Liver (tissue), 9 donors: ENCODE results near the gene CXXC5. TPM values are rescaled to one million over a fixed set of nuclear protein-coding genes. Genes with fewer than 3 reads are reported as not detected.

ENCODE experiments used
- DNase-seq: peaks from one replicate; pipeline ENCODE4 v3.0.0-alpha.2; 2017; ENCODE audit warnings: low spot score
- H3K27ac ChIP-seq, 2 donors: one replicate each; pipeline ENCODE4 v1.7.0; 2013; ENCODE audit warnings: inconsistent platforms in 2 of 2, low read length in 2 of 2, control low read depth in 1 of 2, low read depth in 1 of 2, mild to moderate bottlenecking in 1 of 2
- H3K27me3 ChIP-seq, 4 donors: one replicate each; pipeline versions ENCODE4 v1.6.1 to v1.7.0; 2013; ENCODE audit warnings: low read length in 3 of 4, inconsistent platforms in 1 of 4, mild to moderate bottlenecking in 1 of 4, moderate library complexity in 1 of 4; ENCODE audit not compliant: control insufficient read depth in 4 of 4, insufficient read depth in 4 of 4
- H3K36me3 ChIP-seq, 4 donors: one replicate each; pipeline versions ENCODE4 v1.6.1 to v1.7.0; 2013; ENCODE audit warnings: low read length in 3 of 4, mild to moderate bottlenecking in 3 of 4, low read depth in 1 of 4, moderate library complexity in 1 of 4; ENCODE audit not compliant: control insufficient read depth in 4 of 4, insufficient read depth in 3 of 4
- H3K4me1 ChIP-seq, 4 donors: one replicate each; pipeline versions ENCODE4 v1.6.1 to v1.7.0; 2013; ENCODE audit warnings: low read length in 3 of 4, mild to moderate bottlenecking in 3 of 4, moderate library complexity in 1 of 4; ENCODE audit not compliant: control insufficient read depth in 4 of 4, insufficient read depth in 4 of 4
- H3K4me3 ChIP-seq, 3 donors: one replicate each; pipeline versions ENCODE4 v1.6.1 to v1.7.0; 2013; ENCODE audit warnings: low read length in 3 of 3, control low read depth in 1 of 3, low read depth in 1 of 3, mild to moderate bottlenecking in 1 of 3
- H3K9ac ChIP-seq, 2 donors: one replicate each; pipeline ENCODE4 v1.7.0; 2013; ENCODE audit warnings: low read length in 2 of 2, mild to moderate bottlenecking in 2 of 2, moderate library complexity in 2 of 2, control low read depth in 1 of 2, low read depth in 1 of 2
- H3K9me3 ChIP-seq, 4 donors: one replicate each; pipeline versions ENCODE4 v1.6.1 to v1.7.0; 2013; ENCODE audit warnings: low read length in 3 of 4; ENCODE audit not compliant: control insufficient read depth in 4 of 4
- EGR1 ChIP-seq, 2 donors: IDR thresholded peaks; 2 replicates each; pipeline ENCODE4 v1.6.1; 2016 to 2018; ENCODE audit warnings: antibody characterized with exemption in 2 of 2, low read depth in 2 of 2
- FOXA1 ChIP-seq: IDR thresholded peaks from 2 replicates; pipeline ENCODE4 v1.6.1; 2016; ENCODE audit warnings: antibody characterized with exemption
- FOXA2 ChIP-seq: IDR thresholded peaks from 2 replicates; pipeline ENCODE4 v1.6.1; 2016; ENCODE audit warnings: antibody characterized with exemption
- GABPA ChIP-seq, 2 donors: IDR thresholded peaks in 1 of 2; conservative IDR thresholded peaks in 1 of 2; 2 replicates each; pipeline ENCODE4 v1.6.1; 2016; ENCODE audit warnings: antibody characterized with exemption in 2 of 2, mild to moderate bottlenecking in 1 of 2, moderate library complexity in 1 of 2
- HNF4A ChIP-seq, 2 donors: conservative IDR thresholded peaks; 2 replicates each; pipeline ENCODE4 v1.6.1; 2016; ENCODE audit warnings: antibody characterized with exemption in 2 of 2, mild to moderate bottlenecking in 2 of 2
- HNF4G ChIP-seq: IDR thresholded peaks from 2 replicates; pipeline ENCODE4 v1.6.1; 2016; ENCODE audit warnings: antibody characterized with exemption
- JUND ChIP-seq, 2 donors: IDR thresholded peaks; 2 replicates each; pipeline ENCODE4 v1.6.1; 2016; ENCODE audit warnings: antibody characterized with exemption in 2 of 2
- NR2F2 ChIP-seq: IDR thresholded peaks from 2 replicates; pipeline ENCODE4 v1.6.1; 2016; ENCODE audit warnings: antibody characterized with exemption
- RAD21 ChIP-seq, 2 donors: IDR thresholded peaks; 2 replicates each; pipeline ENCODE4 v1.6.1; 2016; ENCODE audit warnings: antibody characterized with exemption in 2 of 2, mild to moderate bottlenecking in 2 of 2
- RXRA ChIP-seq, 2 donors: IDR thresholded peaks; 2 replicates each; pipeline ENCODE4 v1.6.1; 2017 to 2018; ENCODE audit warnings: antibody characterized with exemption in 2 of 2, mild to moderate bottlenecking in 1 of 2
- SP1 ChIP-seq: IDR thresholded peaks from 2 replicates; pipeline ENCODE4 v1.6.1; 2018; ENCODE audit warnings: antibody characterized with exemption, mild to moderate bottlenecking
- TAF1 ChIP-seq: conservative IDR thresholded peaks from 2 replicates; pipeline ENCODE4 v1.6.1; 2016; ENCODE audit warnings: antibody characterized with exemption, mild to moderate bottlenecking
- YY1 ChIP-seq: IDR thresholded peaks from 2 replicates; pipeline ENCODE4 v1.6.1; 2016; ENCODE audit warnings: antibody characterized with exemption, mild to moderate bottlenecking
- WGBS: extraction: QIAGEN DNeasy Blood & Tissue Kit; methylation state at CpG from one replicate; pipeline ENCODE4 v1.1.7; 2013; 5-methylcytosine and 5-hydroxymethylcytosine counted together
- polyA plus RNA-seq, 2 donors: library from polyadenylated mRNA; stranded (reverse) in 1 of 2; unstranded in 1 of 2; fragments of 200-250 nt in 1 of 2; fragments of >200 nt in 1 of 2; fragmentation: Nextera tagmentation in 1 of 2; extraction: Ambion mirVana in 1 of 2; gene quantifications; one replicate each; pipeline versions ENCODE4 v1.2.1 to v1.2.3, GENCODE V29; 2013 to 2015
- total RNA-seq, 2 donors: library from RNA; depleted of rRNA; stranded (reverse); fragments of >200 nt; gene quantifications; one replicate each; pipeline ENCODE4 v1.2.3, GENCODE V29; 2014
- TF ChIP-seq, protein P1 (sequence below): IDR thresholded peaks from 2 replicates; pipeline ENCODE4 v1.6.1; 2016; ENCODE audit warnings: antibody characterized with exemption
- TF ChIP-seq, protein P2 (sequence below): IDR thresholded peaks from 2 replicates; pipeline ENCODE4 v1.6.1; 2016; ENCODE audit warnings: antibody characterized with exemption
- TF ChIP-seq, protein P3 (sequence below): IDR thresholded peaks from 2 replicates; pipeline ENCODE4 v1.6.1; 2016; ENCODE audit warnings: antibody characterized with exemption
- TF ChIP-seq, protein P4 (sequence below): fragments of 150-350 bp; IDR thresholded peaks from 2 replicates; pipeline ENCODE4 v1.5.1; 2017; ENCODE audit warnings: improper control_type of control experiment, low read depth, low read length; ENCODE audit not compliant: missing input control
- donor health status: healthy.
- donor health status: healthy.
- donor health status: healthy.
- donor health status: healthy.
- donor health status: healthy.

CXXC5 gene
- total and polyA plus RNA-seq, 4 donors, result 40.6 to 78.6 (median 64.5) TPM

DNA sequence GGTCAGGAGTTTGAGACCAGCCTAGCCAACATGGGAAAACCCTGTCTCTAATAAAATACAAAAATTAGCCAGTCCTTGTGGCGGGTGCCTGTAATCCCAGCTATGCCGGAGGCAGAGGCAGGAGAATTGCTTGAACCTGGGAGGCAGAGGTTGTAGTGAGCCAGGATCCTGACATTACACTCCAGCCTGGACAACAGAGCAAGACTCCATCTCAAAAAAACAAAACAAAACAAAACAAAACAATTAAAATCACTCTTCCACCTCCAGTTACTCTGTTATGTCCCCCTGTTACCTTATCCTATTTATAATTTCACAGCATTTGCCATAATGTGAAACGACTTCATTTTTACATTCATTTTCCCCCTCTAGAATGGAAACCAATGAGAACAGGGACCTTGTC is 54.4 kb downstream of the CXXC5 start:
- Histone ChIP-seq H3K27ac (no peak overlapping the region), H3K4me1 (peaks cover 8 to 25% (median 15%) of the 10 kb centered on the region in 4 donors), H3K27me3 (no peaks in the 10 kb centered on the region), H3K9me3 (no peaks in the 10 kb centered on the region), H3K9ac (no peak overlapping the region), H3K4me3 (no peak overlapping the region), H3K36me3 (no peaks in the 10 kb centered on the region)
- TF ChIP-seq HNF4A (conservative IDR thresholded peaks at IDR 0.05), result no peak
- TF ChIP-seq TAF1, result no peak
- WGBS, result 89% methylated on average over 3 of the region's 3 CpGs
- DNase-seq, result no peak

DNA sequence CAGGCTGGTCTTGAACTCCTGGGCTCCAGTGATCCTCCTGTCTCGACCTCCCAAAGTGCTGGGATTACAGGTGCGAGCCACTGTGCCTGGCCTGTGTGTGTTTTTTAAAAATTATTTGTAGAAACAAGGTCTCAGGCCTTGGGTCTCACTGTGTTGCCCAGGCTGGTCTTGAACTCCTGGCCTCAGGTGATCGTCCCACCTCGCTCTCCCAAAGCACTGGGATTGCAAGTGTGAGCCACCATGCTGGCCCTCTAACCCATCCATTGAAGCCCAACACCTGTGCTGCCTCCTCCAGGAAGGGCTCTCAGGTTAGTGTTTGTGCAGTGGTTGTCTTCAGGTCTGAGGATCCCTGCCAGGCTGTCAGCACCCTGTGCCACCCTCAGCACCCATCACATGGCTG is 56.6 kb downstream of the CXXC5 start:
- Histone ChIP-seq H3K27me3 (no peaks in the 10 kb centered on the region), H3K36me3 (no peaks in the 10 kb centered on the region), H3K4me3 (no peak overlapping the region), H3K9ac (no peak overlapping the region), H3K27ac (no peak overlapping the region), H3K4me1 (peaks cover 6 to 20% (median 14%) of the 10 kb centered on the region in 4 donors), H3K9me3 (no peaks in the 10 kb centered on the region)
- WGBS, result 93% methylated on average over 4 of the region's 4 CpGs
- no peak for DNase-seq
- no peak for TF ChIP-seq FOXA1
- TF ChIP-seq GABPA (IDR thresholded peaks at IDR 0.05 in 1 of 2, conservative IDR thresholded peaks at IDR 0.05 in 1 of 2), result no peak
- TF ChIP-seq FOXA2, result no peak
- TF ChIP-seq, protein P1, sequence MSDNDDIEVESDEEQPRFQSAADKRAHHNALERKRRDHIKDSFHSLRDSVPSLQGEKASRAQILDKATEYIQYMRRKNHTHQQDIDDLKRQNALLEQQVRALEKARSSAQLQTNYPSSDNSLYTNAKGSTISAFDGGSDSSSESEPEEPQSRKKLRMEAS, result no peak
- no peak for TF ChIP-seq NR2F2
- no peak for TF ChIP-seq HNF4A (conservative IDR thresholded peaks at IDR 0.05)
- TF ChIP-seq YY1, result no peak
- no peak for TF ChIP-seq HNF4G
- TF ChIP-seq EGR1 (IDR thresholded peaks at IDR 0.05; ENCODE audit: low read depth in 2 of 2), result no peak

DNA sequence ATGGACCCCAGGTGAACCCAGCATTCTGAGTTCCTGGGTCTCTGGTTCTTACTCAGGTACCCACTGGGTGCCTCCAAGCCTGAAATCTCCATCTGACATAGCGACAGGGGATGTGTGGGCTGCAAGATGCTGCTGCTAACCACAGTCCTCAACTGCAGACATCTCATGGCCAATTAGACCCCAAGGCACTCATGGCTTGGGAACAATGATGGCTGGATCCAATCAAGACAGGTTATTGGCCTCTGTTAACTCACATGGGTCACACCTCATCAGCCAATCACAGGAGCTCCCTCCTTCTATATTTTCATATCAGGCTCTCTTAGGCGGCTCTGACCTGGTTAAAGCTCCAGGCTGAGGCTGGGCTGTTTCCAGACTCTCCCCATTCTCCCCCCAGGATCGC is 57.0 kb downstream of the CXXC5 start:
- no peak overlapping the region for H3K27ac ChIP-seq
- WGBS, result 89% methylated on average over 3 of the region's 3 CpGs
- DNase-seq, result no peak
- no peak overlapping the region for H3K4me3 ChIP-seq
- no peak overlapping the region for H3K9ac ChIP-seq
- no peaks in the 10 kb centered on the region for H3K27me3 ChIP-seq
- TF ChIP-seq YY1 (no peak), FOXA1 (no peak), TAF1 (no peak), NR2F2 (no peak), EGR1 (IDR thresholded peaks at IDR 0.05; ENCODE audit: low read depth in 2 of 2) (no peak), RAD21 (IDR thresholded peaks at IDR 0.05) (no peak), GABPA (IDR thresholded peaks at IDR 0.05 in 1 of 2, conservative IDR thresholded peaks at IDR 0.05 in 1 of 2) (no peak), HNF4A (conservative IDR thresholded peaks at IDR 0.05) (no peak), FOXA2 (no peak), SP1 (no peak), HNF4G (no peak), JUND (IDR thresholded peaks at IDR 0.05) (no peak), RXRA (IDR thresholded peaks at IDR 0.05) (no peak)
- TF ChIP-seq, protein P2, sequence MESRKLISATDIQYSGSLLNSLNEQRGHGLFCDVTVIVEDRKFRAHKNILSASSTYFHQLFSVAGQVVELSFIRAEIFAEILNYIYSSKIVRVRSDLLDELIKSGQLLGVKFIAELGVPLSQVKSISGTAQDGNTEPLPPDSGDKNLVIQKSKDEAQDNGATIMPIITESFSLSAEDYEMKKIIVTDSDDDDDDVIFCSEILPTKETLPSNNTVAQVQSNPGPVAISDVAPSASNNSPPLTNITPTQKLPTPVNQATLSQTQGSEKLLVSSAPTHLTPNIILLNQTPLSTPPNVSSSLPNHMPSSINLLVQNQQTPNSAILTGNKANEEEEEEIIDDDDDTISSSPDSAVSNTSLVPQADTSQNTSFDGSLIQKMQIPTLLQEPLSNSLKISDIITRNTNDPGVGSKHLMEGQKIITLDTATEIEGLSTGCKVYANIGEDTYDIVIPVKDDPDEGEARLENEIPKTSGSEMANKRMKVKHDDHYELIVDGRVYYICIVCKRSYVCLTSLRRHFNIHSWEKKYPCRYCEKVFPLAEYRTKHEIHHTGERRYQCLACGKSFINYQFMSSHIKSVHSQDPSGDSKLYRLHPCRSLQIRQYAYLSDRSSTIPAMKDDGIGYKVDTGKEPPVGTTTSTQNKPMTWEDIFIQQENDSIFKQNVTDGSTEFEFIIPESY, result no peak
- TF ChIP-seq, protein P1, result no peak
- TF ChIP-seq, protein P3, sequence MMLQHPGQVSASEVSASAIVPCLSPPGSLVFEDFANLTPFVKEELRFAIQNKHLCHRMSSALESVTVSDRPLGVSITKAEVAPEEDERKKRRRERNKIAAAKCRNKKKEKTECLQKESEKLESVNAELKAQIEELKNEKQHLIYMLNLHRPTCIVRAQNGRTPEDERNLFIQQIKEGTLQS, result no peak
- TF ChIP-seq, protein P4, sequence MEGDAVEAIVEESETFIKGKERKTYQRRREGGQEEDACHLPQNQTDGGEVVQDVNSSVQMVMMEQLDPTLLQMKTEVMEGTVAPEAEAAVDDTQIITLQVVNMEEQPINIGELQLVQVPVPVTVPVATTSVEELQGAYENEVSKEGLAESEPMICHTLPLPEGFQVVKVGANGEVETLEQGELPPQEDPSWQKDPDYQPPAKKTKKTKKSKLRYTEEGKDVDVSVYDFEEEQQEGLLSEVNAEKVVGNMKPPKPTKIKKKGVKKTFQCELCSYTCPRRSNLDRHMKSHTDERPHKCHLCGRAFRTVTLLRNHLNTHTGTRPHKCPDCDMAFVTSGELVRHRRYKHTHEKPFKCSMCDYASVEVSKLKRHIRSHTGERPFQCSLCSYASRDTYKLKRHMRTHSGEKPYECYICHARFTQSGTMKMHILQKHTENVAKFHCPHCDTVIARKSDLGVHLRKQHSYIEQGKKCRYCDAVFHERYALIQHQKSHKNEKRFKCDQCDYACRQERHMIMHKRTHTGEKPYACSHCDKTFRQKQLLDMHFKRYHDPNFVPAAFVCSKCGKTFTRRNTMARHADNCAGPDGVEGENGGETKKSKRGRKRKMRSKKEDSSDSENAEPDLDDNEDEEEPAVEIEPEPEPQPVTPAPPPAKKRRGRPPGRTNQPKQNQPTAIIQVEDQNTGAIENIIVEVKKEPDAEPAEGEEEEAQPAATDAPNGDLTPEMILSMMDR, result no peak
- no peaks in the 10 kb centered on the region for H3K36me3 ChIP-seq
- H3K9me3 ChIP-seq, result peaks cover 0 to 2% (median 0%) of the 10 kb centered on the region in 4 donors
- H3K4me1 ChIP-seq, result peaks cover 6 to 21% (median 15%) of the 10 kb centered on the region in 4 donors
